ENCODE data around the gene FBXO5.

DNA sequence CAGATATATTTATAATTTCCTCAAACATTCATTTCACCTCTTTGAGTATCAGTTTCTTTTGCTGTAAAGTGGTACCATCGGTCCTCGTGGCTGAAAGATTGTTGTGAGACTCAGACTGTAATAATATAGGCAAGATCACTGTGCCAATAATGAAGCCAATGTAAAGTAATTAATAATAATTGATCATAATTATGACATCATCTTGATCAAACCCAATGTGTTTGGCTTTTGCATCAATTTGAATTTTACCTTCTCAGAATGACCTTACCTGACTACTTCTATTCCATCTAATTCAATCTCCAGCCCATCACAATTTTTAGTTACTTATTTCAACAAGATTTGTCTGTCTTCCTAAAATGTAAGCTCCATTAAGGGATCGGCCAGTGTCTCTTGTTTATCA lies 35.5 kb upstream of the FBXO5 start:
- TF ChIP-seq, protein P1, sequence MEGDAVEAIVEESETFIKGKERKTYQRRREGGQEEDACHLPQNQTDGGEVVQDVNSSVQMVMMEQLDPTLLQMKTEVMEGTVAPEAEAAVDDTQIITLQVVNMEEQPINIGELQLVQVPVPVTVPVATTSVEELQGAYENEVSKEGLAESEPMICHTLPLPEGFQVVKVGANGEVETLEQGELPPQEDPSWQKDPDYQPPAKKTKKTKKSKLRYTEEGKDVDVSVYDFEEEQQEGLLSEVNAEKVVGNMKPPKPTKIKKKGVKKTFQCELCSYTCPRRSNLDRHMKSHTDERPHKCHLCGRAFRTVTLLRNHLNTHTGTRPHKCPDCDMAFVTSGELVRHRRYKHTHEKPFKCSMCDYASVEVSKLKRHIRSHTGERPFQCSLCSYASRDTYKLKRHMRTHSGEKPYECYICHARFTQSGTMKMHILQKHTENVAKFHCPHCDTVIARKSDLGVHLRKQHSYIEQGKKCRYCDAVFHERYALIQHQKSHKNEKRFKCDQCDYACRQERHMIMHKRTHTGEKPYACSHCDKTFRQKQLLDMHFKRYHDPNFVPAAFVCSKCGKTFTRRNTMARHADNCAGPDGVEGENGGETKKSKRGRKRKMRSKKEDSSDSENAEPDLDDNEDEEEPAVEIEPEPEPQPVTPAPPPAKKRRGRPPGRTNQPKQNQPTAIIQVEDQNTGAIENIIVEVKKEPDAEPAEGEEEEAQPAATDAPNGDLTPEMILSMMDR (optimal IDR thresholded peaks at IDR 0.05 in 1 of 3, IDR thresholded peaks at IDR 0.05 in 1 of 3, conservative IDR thresholded peaks at IDR 0.05 in 1 of 3; ENCODE audit: extremely low read depth in 1 of 3, insufficient read depth in 2 of 3, low read length in 3 of 3), result no peak
- TF ChIP-seq EZH2 (IDR thresholded peaks at IDR 0.05; ENCODE audit: low read length), result no peak
